GM12878 (cell line): ENCODE results near the gene RANBP9. TPM values are rescaled to one million over a fixed set of nuclear protein-coding genes. Genes with fewer than 3 reads are reported as not detected.

Experiments used
- ATAC-seq: fragments of 200-7000 bp; cut with Tn5 transposase; 3 replicates; pipeline ENCODE4 v1.9.1; 2020; ENCODE audit warnings: mild to moderate bottlenecking, moderate library complexity
- BruUV-seq: library from RNA; stranded (reverse); fragments of 400-500 nt; replicated peaks from 2 replicates; lab custom pipeline; 2021; lab: Mats Ljungman, UMichigan
- CTCF ChIA-PET: fragments of 300-600 bp; sonication (Branson Sonifier 250); formaldehyde crosslinking; extraction: SDS; loops from one replicate; lab custom pipeline; 2021; ENCODE audit warnings: inconsistent platforms; lab: Yijun Ruan, JAX
- POLR2A ChIA-PET: fragments of 350-600 bp; formaldehyde crosslinking; extraction: SDS; loops from one replicate; lab custom pipeline; 2021; ENCODE audit warnings: inconsistent platforms; lab: Charles Lee
- RAD21 ChIA-PET: fragments of 300-600 bp; sonication (Branson Sonifier 250); formaldehyde crosslinking; loops from one replicate; lab custom pipeline; 2023; ENCODE audit warnings: antibody characterized with exemption; ENCODE audit not compliant: unreplicated experiment; lab: Charles Lee
- SMC1A ChIA-PET: fragments of 300-600 bp; sonication (Branson Sonifier 250); formaldehyde crosslinking; loops from one replicate; lab custom pipeline; 2023; ENCODE audit not compliant: unreplicated experiment, uncharacterized antibody; lab: Charles Lee
- DNase-seq: peaks from one replicate; pipeline ENCODE4 v3.0.0-alpha.2; 2011; ENCODE audit warnings: low read depth, low spot score
- FAIRE-seq: peaks from 3 replicates; lab custom pipeline; 2011; peaks lifted over from hg19 to GRCh38; lab: Jason Lieb, UNC
- H2AFZ ChIP-seq: 2 replicates; pipeline ENCODE4 v1.6.0; 2011; ENCODE audit warnings: low read depth, low read length, control low read depth; ENCODE audit not compliant: control insufficient read depth
- H3K27ac ChIP-seq: 2 replicates; pipeline ENCODE4 v1.5.1; 2011; ENCODE audit warnings: control low read depth; ENCODE audit not compliant: control insufficient read depth, insufficient read depth
- H3K27me3 ChIP-seq, 2 experiments: replicated peaks in 1 of 2; 2 replicates each; pipeline versions ENCODE4 v1.6.0 to v1.6.1; 2011; ENCODE audit warnings: low read length in 1 of 2; ENCODE audit not compliant: control insufficient read depth in 2 of 2, insufficient read depth in 2 of 2
- H3K36me3 ChIP-seq, 2 experiments: 2 replicates each; pipeline ENCODE4 v1.5.1; 2011; ENCODE audit warnings: low read length in 1 of 2; ENCODE audit not compliant: control insufficient read depth in 2 of 2, insufficient read depth in 2 of 2
- H3K4me1 ChIP-seq: 2 replicates; pipeline ENCODE4 v1.6.1; 2011; ENCODE audit warnings: mild to moderate bottlenecking, low read length, moderate library complexity, mixed read lengths; ENCODE audit not compliant: control insufficient read depth, insufficient read depth
- H3K4me2 ChIP-seq: 2 replicates; pipeline ENCODE4 v1.6.0; 2011; ENCODE audit warnings: control low read depth; ENCODE audit not compliant: control insufficient read depth, insufficient read depth
- H3K4me3 ChIP-seq: fragments of 200-600 bp; sonication (generic); 2 replicates; pipeline ENCODE4 v1.5.1; 2016
- H3K79me2 ChIP-seq: 2 replicates; pipeline ENCODE4 v1.6.0; 2011; ENCODE audit warnings: low read length; ENCODE audit not compliant: control insufficient read depth, insufficient read depth
- H3K9ac ChIP-seq: 2 replicates; pipeline ENCODE4 v1.8.0; 2011; ENCODE audit warnings: low read length, control low read depth, mixed read lengths; ENCODE audit not compliant: control insufficient read depth, insufficient read depth
- H3K9me3 ChIP-seq: replicated peaks from 3 replicates; pipeline ENCODE4 v1.5.1; 2011; ENCODE audit warnings: mild to moderate bottlenecking, low read length; ENCODE audit not compliant: control insufficient read depth, insufficient read depth
- H4K20me1 ChIP-seq: 2 replicates; pipeline ENCODE4 v1.6.0; 2011; ENCODE audit not compliant: control insufficient read depth, insufficient read depth
- CHD1 ChIP-seq: IDR thresholded peaks from 2 replicates; pipeline ENCODE4 v1.6.1; 2012; ENCODE audit warnings: low read depth, low read length, improper control_type of control experiment
- HDGF ChIP-seq: fragments of 450-650 bp; IDR thresholded peaks from 2 replicates; pipeline ENCODE4 v1.6.1; 2016; ENCODE audit warnings: antibody characterized with exemption
- JUND ChIP-seq: IDR thresholded peaks from 2 replicates; pipeline ENCODE4 v1.6.1; 2012; ENCODE audit warnings: low read depth, mild to moderate bottlenecking, low read length, improper control_type of control experiment, moderate library complexity
- NFYB ChIP-seq: IDR thresholded peaks from 2 replicates; pipeline ENCODE4 v1.6.1; 2011; ENCODE audit warnings: low read depth, mild to moderate bottlenecking, low read length, improper control_type of control experiment, moderate library complexity; ENCODE audit not compliant: insufficient read depth
- SMARCA5 ChIP-seq: fragments of 450-650 bp; IDR thresholded peaks from 2 replicates; pipeline ENCODE4 v1.6.1; 2017; ENCODE audit warnings: mild to moderate bottlenecking
- SUPT20H ChIP-seq: IDR thresholded peaks from 2 replicates; pipeline ENCODE4 v1.6.1; 2011; ENCODE audit warnings: low read depth, mild to moderate bottlenecking, low read length, moderate library complexity, borderline replicate concordance; ENCODE audit not compliant: control insufficient read depth
- TAF1 ChIP-seq: IDR thresholded peaks from 2 replicates; pipeline ENCODE4 v1.6.1; 2011; ENCODE audit warnings: mild to moderate bottlenecking, low read depth, low read length, borderline replicate concordance
- WGBS: methylation state at CpG from one replicate; pipeline ENCODE4 v1.1.6; 2016; ENCODE audit warnings: low lambda C conversion rate; ENCODE audit not compliant: insufficient replicate concordance, insufficient coverage; ENCODE audit errors: missing lambda C conversion rate; 5-methylcytosine and 5-hydroxymethylcytosine counted together
- in situ Hi-C: fragments of 300-500 bp; cut with MboI; formaldehyde crosslinking; loops from 9 replicates; pipeline ENCODE4 v1.14.3; 2018; ENCODE audit warnings: mixed read lengths
- intact Hi-C: fragments of 100-400 bp; cut with micrococcal nuclease; formaldehyde crosslinking; loops from one replicate; pipeline ENCODE4 v1.14.2; 2022; ENCODE audit not compliant: unreplicated experiment
- polyA plus RNA-seq, 11 experiments: library from polyadenylated mRNA; depleted of rRNA in 4 of 11; unstranded in 6 of 11; stranded (reverse) in 5 of 11; fragments of >200 nt; fragmentation: Nextera tagmentation in 4 of 11; fragmentation: Illumina TruSeq in 1 of 11; extraction: Ambion mirVana in 4 of 11; extraction: Trizol in 1 of 11; gene quantifications; 1 replicate in 1 of 11; 2 replicates in 10 of 11; pipeline versions ENCODE4 v1.2.1 to v1.2.3, GENCODE V29; 2011 to 2016; ENCODE audit warnings: inconsistent platforms in 2 of 11, missing spikeins in 2 of 11, low read depth in 1 of 11
- total RNA-seq, 4 experiments: library from RNA; depleted of rRNA in 3 of 4; stranded (reverse); fragments of >200 nt in 3 of 4; fragmentation: Illumina TruSeq in 1 of 4; extraction: Trizol in 1 of 4; gene quantifications; 2 replicates each; pipeline versions ENCODE4 v1.2.1 to v1.2.3, GENCODE V29; 2013 to 2021
- TF ChIP-seq, protein P1 (sequence below): fragments of 450-650 bp; formaldehyde crosslinking; IDR thresholded peaks from 2 replicates; pipeline ENCODE4 v1.4.0; 2022; ENCODE audit warnings: mild to moderate bottlenecking, moderate library complexity
- TF ChIP-seq, protein P2 (sequence below): fragments of 450-650 bp; formaldehyde crosslinking; IDR thresholded peaks from 2 replicates; pipeline ENCODE4 v1.5.0; 2022; ENCODE audit warnings: mild to moderate bottlenecking, missing genetic modification characterization
- TF ChIP-seq, protein P3 (sequence below): fragments of 450-650 bp; IDR thresholded peaks from 2 replicates; pipeline ENCODE4 v1.6.1; 2017; ENCODE audit warnings: low read depth, mild to moderate bottlenecking, moderate library complexity

The RANBP9 gene
- total and polyA plus RNA-seq, 10 of the 15 experiments (the other 5 are each of a cell fraction or from before 2014, with no cell fraction given): 3.7 to 43.1 (median 16.2) TPM

DNA sequence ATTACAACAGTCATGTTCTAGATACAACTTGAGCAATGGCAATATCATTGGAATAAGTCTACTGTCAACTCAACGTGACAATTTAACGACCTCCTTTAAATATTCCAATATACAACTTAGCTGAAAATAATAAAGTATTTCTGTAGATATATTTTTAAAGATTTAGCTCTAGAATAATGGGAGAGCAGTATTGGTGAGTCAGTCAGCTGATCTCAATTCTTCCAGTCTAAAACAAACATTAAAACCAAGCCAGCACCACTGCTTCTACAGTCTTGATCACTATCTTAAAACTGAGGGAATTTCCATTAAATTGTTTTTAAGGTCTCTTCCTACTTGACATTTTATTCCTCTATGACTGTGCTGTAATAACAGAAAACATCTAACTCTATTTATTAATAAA is 58.3 kb downstream of the RANBP9 start (continued):
- TF ChIP-seq, protein P1, sequence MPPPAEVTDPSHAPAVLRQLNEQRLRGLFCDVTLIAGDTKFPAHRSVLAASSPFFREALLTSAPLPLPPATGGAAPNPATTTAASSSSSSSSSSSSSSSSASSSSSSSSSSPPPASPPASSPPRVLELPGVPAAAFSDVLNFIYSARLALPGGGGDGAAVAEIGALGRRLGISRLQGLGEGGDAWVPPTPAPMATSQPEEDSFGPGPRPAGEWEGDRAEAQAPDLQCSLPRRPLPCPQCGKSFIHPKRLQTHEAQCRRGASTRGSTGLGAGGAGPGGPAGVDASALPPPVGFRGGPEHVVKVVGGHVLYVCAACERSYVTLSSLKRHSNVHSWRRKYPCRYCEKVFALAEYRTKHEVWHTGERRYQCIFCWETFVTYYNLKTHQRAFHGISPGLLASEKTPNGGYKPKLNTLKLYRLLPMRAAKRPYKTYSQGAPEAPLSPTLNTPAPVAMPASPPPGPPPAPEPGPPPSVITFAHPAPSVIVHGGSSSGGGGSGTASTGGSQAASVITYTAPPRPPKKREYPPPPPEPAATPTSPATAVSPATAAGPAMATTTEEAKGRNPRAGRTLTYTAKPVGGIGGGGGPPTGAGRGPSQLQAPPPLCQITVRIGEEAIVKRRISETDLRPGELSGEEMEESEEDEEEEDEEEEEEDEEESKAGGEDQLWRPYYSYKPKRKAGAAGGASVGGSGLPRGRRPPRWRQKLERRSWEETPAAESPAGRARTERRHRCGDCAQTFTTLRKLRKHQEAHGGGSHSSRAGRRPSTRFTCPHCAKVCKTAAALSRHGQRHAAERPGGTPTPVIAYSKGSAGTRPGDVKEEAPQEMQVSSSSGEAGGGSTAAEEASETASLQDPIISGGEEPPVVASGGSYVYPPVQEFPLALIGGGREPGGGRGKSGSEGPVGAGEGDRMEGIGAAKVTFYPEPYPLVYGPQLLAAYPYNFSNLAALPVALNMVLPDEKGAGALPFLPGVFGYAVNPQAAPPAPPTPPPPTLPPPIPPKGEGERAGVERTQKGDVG: no peak
- no peak for TF ChIP-seq SMARCA5

DNA sequence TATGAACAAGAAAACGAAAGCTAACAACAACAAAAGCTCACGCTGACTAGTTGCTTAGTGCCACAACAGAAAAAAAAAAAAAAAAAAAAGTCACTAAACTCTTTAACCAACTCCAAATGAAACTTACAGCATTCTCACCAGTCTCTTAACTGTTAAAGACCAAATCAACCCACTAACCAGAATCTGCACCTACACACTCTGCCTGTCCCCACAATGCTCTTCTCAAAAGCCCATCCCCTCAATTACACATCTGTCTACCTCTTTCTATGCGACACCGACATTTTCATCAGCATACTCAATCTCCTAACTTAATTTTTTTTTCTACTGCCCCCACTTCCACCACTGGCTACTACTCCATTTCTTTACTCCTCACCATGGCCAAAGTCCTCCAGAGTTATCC is 62.2 kb downstream of the RANBP9 start:
- Histone ChIP-seq H3K4me3 (no peak overlapping the region), H3K9me3 (no peaks in the 10 kb centered on the region), H3K9ac (no peak overlapping the region), H3K27ac (no peak overlapping the region), H3K4me1 (no peaks in the 10 kb centered on the region), H3K27me3 (no peaks in the 10 kb centered on the region), H2AFZ (no peak overlapping the region), H3K4me2 (no peak overlapping the region), H4K20me1 (no peaks in the 10 kb centered on the region), H3K36me3 (peaks cover 0 to 8% of the 10 kb centered on the region in 2 experiments; a peak in 2 of 4 replicates), H3K79me2 (no peaks in the 10 kb centered on the region)
- in situ Hi-C loops: no loop called here
- WGBS: 93% methylated on average over 3 of the region's 4 CpGs
- ChIA-PET POLR2A (interaction anchor here (0.6 to 0.7 kb wide), 3 partner anchors 12 to 780 kb away, joined by 3 to 4 read pairs (median 3); no protein-coding TSS in a partner anchor), CTCF (interaction anchor here (0.8 kb wide), 1 partner anchor 14 kb away, joined by 3 read pairs; no protein-coding TSS in a partner anchor), RAD21 (interaction anchor here (1.4 kb wide), 2 partner anchors 38 to 60 kb away, joined by 3 to 6 read pairs; no protein-coding TSS in a partner anchor), SMC1A (interaction anchor here (1.0 to 1.7 kb wide), 4 partner anchors 9 to 54 kb away, joined by 3 to 7 read pairs (median 4); no protein-coding TSS in a partner anchor)
- ATAC-seq (no peak), FAIRE-seq (no peak), DNase-seq (no peak)
- intact Hi-C loops: no loop called here
- no TSS peak for BruUV-seq
- TF ChIP-seq JUND (no peak), SUPT20H (no peak), TAF1 (no peak), CHD1 (no peak), NFYB (no peak), HDGF (no peak)
- TF ChIP-seq, protein P2, sequence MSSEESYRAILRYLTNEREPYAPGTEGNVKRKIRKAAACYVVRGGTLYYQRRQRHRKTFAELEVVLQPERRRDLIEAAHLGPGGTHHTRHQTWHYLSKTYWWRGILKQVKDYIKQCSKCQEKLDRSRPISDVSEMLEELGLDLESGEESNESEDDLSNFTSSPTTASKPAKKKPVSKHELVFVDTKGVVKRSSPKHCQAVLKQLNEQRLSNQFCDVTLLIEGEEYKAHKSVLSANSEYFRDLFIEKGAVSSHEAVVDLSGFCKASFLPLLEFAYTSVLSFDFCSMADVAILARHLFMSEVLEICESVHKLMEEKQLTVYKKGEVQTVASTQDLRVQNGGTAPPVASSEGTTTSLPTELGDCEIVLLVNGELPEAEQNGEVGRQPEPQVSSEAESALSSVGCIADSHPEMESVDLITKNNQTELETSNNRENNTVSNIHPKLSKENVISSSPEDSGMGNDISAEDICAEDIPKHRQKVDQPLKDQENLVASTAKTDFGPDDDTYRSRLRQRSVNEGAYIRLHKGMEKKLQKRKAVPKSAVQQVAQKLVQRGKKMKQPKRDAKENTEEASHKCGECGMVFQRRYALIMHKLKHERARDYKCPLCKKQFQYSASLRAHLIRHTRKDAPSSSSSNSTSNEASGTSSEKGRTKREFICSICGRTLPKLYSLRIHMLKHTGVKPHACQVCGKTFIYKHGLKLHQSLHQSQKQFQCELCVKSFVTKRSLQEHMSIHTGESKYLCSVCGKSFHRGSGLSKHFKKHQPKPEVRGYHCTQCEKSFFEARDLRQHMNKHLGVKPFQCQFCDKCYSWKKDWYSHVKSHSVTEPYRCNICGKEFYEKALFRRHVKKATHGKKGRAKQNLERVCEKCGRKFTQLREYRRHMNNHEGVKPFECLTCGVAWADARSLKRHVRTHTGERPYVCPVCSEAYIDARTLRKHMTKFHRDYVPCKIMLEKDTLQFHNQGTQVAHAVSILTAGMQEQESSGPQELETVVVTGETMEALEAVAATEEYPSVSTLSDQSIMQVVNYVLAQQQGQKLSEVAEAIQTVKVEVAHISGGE (CRISPR knock-in tag): no peak
- TF ChIP-seq, protein P3, sequence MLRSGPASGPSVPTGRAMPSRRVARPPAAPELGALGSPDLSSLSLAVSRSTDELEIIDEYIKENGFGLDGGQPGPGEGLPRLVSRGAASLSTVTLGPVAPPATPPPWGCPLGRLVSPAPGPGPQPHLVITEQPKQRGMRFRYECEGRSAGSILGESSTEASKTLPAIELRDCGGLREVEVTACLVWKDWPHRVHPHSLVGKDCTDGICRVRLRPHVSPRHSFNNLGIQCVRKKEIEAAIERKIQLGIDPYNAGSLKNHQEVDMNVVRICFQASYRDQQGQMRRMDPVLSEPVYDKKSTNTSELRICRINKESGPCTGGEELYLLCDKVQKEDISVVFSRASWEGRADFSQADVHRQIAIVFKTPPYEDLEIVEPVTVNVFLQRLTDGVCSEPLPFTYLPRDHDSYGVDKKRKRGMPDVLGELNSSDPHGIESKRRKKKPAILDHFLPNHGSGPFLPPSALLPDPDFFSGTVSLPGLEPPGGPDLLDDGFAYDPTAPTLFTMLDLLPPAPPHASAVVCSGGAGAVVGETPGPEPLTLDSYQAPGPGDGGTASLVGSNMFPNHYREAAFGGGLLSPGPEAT: no peak
